Measurements from ENCODE around the gene ZNF74.

ZNF74 gene

GRCh38 chr22:20456722-20457076 lies 62.7 kb downstream of the ZNF74 start:
- Histone ChIP-seq H3K9me3 (ENCODE audit: control insufficient read depth, insufficient read depth, low read depth, low read length) (no peaks in the 10 kb centered on the region), H3K36me3 (ENCODE audit: control insufficient read depth in 2 of 2, insufficient read depth in 1 of 2, low read length in 2 of 2) (peaks cover 0 to 81% of the 10 kb centered on the region in 2 experiments; a peak in 2 of 3 replicates), H3K4me1 (ENCODE audit: control insufficient read depth, insufficient read depth, low read length) (no peaks in the 10 kb centered on the region), H3K27ac (ENCODE audit: extremely low read depth, low read depth, low read length) (no peak overlapping the region), H3K4me3 (ENCODE audit: low read depth, low read length) (no peak overlapping the region)
- TF ChIP-seq KLF16 (tag by site-specific recombination; IDR thresholded peaks at IDR 0.05) (no peak), ZNF169 (tag by site-specific recombination; IDR thresholded peaks at IDR 0.05) (no peak), ZNF596 (tag by site-specific recombination; IDR thresholded peaks at IDR 0.05) (no peak), ZNF274 (IDR thresholded peaks at IDR 0.05; ENCODE audit: low read length) (no peak), ZNF274 (tag by site-specific recombination; IDR thresholded peaks at IDR 0.05; ENCODE audit: borderline replicate concordance) (no peak), KLF10 (tag by site-specific recombination; IDR thresholded peaks at IDR 0.05) (no peak), ZNF280C (tag by site-specific recombination; IDR thresholded peaks at IDR 0.05) (no peak), WT1 (tag by site-specific recombination; IDR thresholded peaks at IDR 0.05) (no peak), ZNF639 (tag by site-specific recombination; IDR thresholded peaks at IDR 0.05) (no peak), ZNF449 (tag by site-specific recombination; IDR thresholded peaks at IDR 0.05) (no peak), ZNF19 (tag by site-specific recombination; IDR thresholded peaks at IDR 0.05; ENCODE audit: low read depth) (no peak)
- POLR2A ChIA-PET: interaction anchor here (0.8 to 1.4 kb wide), 4 partner anchors 20 to 137 kb away, joined by 3 to 8 read pairs (median 4); partner anchors contain the start of gene DGCR6L
- CTCF ChIA-PET: interaction anchor here (0.6 to 10.0 kb wide), 24 partner anchors 10 to 328 kb away, joined by 3 to 133 read pairs (median 4); partner anchors contain the start of gene KLHL22

DNA sequence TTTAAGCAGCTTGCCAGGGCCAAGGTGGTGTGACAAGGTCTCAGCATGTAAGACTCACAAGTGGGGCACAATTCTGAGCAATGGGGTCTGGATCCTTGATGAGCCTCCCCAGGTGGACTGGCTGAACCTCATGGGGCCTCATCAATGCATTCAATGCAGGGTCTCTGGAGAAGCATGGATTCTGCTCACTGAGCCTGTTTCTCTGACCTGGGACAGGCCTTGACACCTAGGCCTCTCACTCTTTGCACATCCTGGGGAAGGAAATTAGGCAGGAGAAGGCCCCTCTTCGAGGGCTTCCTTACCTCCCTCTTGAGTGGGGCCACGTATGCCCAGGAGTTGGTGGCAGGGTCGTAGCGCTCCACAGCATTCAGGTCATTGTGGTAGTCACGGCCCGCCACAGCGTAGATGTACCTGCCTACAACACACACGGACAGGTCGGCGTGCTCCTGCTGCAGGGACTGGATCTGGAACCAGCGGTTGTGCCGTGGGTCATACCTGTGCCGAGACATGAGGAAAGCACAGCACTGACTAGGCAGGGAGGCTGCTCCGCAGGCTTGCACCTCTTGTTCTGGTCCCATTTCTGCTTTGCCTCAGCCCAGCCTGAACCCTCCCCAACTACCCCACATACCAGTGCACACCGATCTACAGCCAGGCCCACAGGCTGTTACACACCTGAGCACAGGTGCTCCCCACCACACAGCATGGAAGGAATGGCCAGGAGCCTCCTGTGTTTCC lies 63.7 kb downstream of the ZNF74 start:
- Histone ChIP-seq H3K4me1 (ENCODE audit: control insufficient read depth, insufficient read depth, low read length) (no peaks in the 10 kb centered on the region), H3K9me3 (ENCODE audit: control insufficient read depth, insufficient read depth, low read depth, low read length) (no peaks in the 10 kb centered on the region), H3K4me3 (ENCODE audit: low read depth, low read length) (no peak overlapping the region), H3K27ac (ENCODE audit: extremely low read depth, low read depth, low read length) (no peak overlapping the region), H3K36me3 (ENCODE audit: control insufficient read depth in 2 of 2, insufficient read depth in 1 of 2, low read length in 2 of 2) (peaks cover 0 to 75% of the 10 kb centered on the region in 2 experiments; a peak in 2 of 3 replicates)
- CTCF ChIA-PET: interaction anchor here (0.7 to 10.0 kb wide), 9 partner anchors 13 to 378 kb away, joined by 3 to 133 read pairs (median 4); no protein-coding TSS in a partner anchor
- POLR2A ChIA-PET: interaction anchor here (0.7 kb wide), 1 partner anchor 298 kb away, joined by 7 read pairs; no protein-coding TSS in a partner anchor
- no peak for TF ChIP-seq PRDM6 (tag by site-specific recombination; IDR thresholded peaks at IDR 0.05)
- TF ChIP-seq, protein P1, sequence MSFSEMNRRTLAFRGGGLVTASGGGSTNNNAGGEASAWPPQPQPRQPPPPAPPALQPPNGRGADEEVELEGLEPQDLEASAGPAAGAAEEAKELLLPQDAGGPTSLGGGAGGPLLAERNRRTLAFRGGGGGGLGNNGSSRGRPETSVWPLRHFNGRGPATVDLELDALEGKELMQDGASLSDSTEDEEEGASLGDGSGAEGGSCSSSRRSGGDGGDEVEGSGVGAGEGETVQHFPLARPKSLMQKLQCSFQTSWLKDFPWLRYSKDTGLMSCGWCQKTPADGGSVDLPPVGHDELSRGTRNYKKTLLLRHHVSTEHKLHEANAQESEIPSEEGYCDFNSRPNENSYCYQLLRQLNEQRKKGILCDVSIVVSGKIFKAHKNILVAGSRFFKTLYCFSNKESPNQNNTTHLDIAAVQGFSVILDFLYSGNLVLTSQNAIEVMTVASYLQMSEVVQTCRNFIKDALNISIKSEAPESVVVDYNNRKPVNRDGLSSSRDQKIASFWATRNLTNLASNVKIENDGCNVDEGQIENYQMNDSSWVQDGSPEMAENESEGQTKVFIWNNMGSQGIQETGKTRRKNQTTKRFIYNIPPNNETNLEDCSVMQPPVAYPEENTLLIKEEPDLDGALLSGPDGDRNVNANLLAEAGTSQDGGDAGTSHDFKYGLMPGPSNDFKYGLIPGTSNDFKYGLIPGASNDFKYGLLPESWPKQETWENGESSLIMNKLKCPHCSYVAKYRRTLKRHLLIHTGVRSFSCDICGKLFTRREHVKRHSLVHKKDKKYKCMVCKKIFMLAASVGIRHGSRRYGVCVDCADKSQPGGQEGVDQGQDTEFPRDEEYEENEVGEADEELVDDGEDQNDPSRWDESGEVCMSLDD (tag by site-specific recombination; IDR thresholded peaks at IDR 0.05): no peak
- no peak for TF ChIP-seq ZNF660 (tag by site-specific recombination; IDR thresholded peaks at IDR 0.05)
- no peak for TF ChIP-seq ZNF266 (tag by site-specific recombination; IDR thresholded peaks at IDR 0.05; ENCODE audit: low read depth)
- TF ChIP-seq ZSCAN5A (tag by site-specific recombination; IDR thresholded peaks at IDR 0.05): no peak
- no peak for TF ChIP-seq ZNF560 (tag by site-specific recombination; IDR thresholded peaks at IDR 0.05; ENCODE audit: borderline replicate concordance)
- TF ChIP-seq INSM2 (tag by site-specific recombination; IDR thresholded peaks at IDR 0.05): no peak
- TF ChIP-seq ZNF426 (tag by site-specific recombination; IDR thresholded peaks at IDR 0.05): no peak

Measured in HEK293 (cell line).